ENCODE measurements around the gene ADAMTS15. TPM values are rescaled to one million over a fixed set of nuclear protein-coding genes. Genes with fewer than 3 reads are reported as not detected.

The ADAMTS15 gene
- total RNA-seq, 1 experiment from 2014 or later, result 0.70 TPM

DNA sequence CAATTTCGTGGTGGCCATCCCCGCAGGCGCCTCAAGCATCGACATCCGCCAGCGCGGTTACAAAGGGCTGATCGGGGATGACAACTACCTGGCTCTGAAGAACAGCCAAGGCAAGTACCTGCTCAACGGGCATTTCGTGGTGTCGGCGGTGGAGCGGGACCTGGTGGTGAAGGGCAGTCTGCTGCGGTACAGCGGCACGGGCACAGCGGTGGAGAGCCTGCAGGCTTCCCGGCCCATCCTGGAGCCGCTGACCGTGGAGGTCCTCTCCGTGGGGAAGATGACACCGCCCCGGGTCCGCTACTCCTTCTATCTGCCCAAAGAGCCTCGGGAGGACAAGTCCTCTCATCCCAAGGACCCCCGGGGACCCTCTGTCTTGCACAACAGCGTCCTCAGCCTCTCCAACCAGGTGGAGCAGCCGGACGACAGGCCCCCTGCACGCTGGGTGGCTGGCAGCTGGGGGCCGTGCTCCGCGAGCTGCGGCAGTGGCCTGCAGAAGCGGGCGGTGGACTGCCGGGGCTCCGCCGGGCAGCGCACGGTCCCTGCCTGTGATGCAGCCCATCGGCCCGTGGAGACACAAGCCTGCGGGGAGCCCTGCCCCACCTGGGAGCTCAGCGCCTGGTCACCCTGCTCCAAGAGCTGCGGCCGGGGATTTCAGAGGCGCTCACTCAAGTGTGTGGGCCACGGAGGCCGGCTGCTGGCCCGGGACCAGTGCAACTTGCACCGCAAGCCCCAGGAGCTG lies 24.8 kb downstream of the ADAMTS15 start:
- TF ChIP-seq, protein P1, sequence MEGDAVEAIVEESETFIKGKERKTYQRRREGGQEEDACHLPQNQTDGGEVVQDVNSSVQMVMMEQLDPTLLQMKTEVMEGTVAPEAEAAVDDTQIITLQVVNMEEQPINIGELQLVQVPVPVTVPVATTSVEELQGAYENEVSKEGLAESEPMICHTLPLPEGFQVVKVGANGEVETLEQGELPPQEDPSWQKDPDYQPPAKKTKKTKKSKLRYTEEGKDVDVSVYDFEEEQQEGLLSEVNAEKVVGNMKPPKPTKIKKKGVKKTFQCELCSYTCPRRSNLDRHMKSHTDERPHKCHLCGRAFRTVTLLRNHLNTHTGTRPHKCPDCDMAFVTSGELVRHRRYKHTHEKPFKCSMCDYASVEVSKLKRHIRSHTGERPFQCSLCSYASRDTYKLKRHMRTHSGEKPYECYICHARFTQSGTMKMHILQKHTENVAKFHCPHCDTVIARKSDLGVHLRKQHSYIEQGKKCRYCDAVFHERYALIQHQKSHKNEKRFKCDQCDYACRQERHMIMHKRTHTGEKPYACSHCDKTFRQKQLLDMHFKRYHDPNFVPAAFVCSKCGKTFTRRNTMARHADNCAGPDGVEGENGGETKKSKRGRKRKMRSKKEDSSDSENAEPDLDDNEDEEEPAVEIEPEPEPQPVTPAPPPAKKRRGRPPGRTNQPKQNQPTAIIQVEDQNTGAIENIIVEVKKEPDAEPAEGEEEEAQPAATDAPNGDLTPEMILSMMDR (IDR thresholded peaks at IDR 0.05; ENCODE audit: unreplicated experiment), result no peak
- BruUV-seq (replicated peaks), result no TSS peak
- ChIA-PET POLR2A (no interaction called here), CTCF (interaction anchor here (0.8 kb wide), 1 partner anchor 38 kb away, joined by 3 read pairs; no protein-coding TSS in a partner anchor)
- no peak overlapping the region for H3K27ac Mint-ChIP-seq (ENCODE audit: low read depth, unreplicated experiment)
- intact Hi-C loops (cut with micrococcal nuclease), result no loop called here
- H3K9me3 Mint-ChIP-seq (ENCODE audit: unreplicated experiment), result no peaks in the 10 kb centered on the region
- no peaks in the 10 kb centered on the region for H3K36me3 Mint-ChIP-seq (ENCODE audit: insufficient read depth, unreplicated experiment)
- no peaks in the 10 kb centered on the region for H3K4me1 Mint-ChIP-seq (ENCODE audit: insufficient read depth, unreplicated experiment)
- no peak overlapping the region for H3K4me3 Mint-ChIP-seq (ENCODE audit: unreplicated experiment)
- DNase-seq (ENCODE audit: unreplicated experiment), result no peak
- H3K27me3 Mint-ChIP-seq (ENCODE audit: insufficient read depth, unreplicated experiment), result no peaks in the 10 kb centered on the region

DNA sequence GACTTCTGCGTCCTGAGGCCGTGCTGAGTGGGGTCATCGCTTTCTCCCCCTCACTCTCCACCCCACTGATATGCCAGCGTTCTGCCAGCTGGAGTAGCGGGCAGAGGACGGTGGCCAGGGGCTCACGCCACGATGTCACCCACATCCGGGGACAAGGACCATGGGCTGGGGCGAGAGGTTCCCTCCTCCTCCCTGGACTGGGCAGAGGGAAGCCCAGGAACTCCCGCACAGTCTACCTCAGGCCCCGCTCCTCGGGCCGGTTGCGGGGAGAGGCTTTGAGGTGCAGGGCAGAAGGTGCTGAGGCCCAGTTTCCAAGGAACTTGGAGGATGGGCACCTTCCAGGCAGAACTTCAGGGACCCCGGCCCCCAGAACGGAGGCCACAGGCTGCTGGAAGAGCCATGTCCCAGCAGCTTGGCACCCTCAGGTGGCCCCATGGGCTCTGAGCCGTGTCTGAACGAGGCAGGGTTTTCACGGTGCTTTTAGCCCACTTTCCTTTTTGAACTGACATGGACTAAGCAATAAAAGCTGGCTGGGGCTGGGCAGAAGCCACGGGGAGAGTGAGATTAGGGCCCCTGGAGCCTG lies 25.4 kb downstream of the ADAMTS15 start:
- Mint-ChIP-seq H3K9me3 (ENCODE audit: unreplicated experiment) (no peaks in the 10 kb centered on the region), H3K27ac (ENCODE audit: low read depth, unreplicated experiment) (no peak overlapping the region), H3K4me3 (ENCODE audit: unreplicated experiment) (no peak overlapping the region), H3K27me3 (ENCODE audit: insufficient read depth, unreplicated experiment) (no peaks in the 10 kb centered on the region), H3K4me1 (ENCODE audit: insufficient read depth, unreplicated experiment) (no peaks in the 10 kb centered on the region), H3K36me3 (ENCODE audit: insufficient read depth, unreplicated experiment) (no peaks in the 10 kb centered on the region)
- TF ChIP-seq, protein P1 (IDR thresholded peaks at IDR 0.05; ENCODE audit: unreplicated experiment), result no peak
- DNase-seq (ENCODE audit: unreplicated experiment), result no peak
- ChIA-PET CTCF (interaction anchor here (0.6 to 0.8 kb wide), 2 partner anchors 17 to 39 kb away, joined by 3 to 4 read pairs; no protein-coding TSS in a partner anchor), POLR2A (no interaction called here)
- intact Hi-C loops (cut with micrococcal nuclease), result no loop called here
- BruUV-seq (replicated peaks), result no TSS peak

DNA sequence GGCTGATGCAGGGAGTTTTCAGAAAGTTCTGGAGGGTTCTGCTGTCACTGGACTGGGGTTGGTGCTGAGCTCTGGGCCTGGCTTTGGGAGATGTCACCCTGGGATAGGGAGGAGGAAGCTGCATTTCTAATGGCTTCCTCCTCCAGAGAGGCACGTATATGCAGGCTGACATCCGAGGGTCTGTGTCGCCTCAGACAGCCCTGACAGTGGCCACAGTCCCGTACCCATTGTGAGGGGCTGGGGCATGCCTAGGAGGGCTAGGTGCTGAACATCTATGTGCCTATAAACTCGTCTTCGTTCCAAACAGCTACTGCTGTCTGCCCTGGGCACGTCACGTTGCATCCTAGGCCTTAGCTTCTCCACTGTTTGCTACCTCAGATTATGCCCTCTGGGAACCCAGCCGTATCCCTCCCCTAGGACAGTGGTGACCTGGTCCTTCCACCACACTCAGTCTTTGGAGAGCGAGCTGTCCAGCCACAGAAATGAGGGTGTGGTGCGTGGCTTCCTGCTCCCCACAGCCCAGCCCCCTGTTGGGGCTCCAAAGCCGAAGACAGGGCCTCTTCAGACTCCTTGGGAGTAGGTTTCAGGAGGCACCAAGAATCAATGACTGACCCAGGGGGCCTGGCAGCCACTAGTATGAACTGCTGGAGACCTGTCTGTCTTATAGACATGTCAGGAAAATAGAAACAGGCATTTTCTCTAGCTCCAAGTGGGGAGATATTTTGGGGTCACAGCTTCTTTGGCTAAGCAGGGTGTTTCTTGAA lies 26.4 kb downstream of the ADAMTS15 start:
- Mint-ChIP-seq H3K9me3 (ENCODE audit: unreplicated experiment) (no peaks in the 10 kb centered on the region), H3K27me3 (ENCODE audit: insufficient read depth, unreplicated experiment) (no peaks in the 10 kb centered on the region), H3K4me1 (ENCODE audit: insufficient read depth, unreplicated experiment) (no peaks in the 10 kb centered on the region), H3K4me3 (ENCODE audit: unreplicated experiment) (no peak overlapping the region), H3K36me3 (ENCODE audit: insufficient read depth, unreplicated experiment) (no peaks in the 10 kb centered on the region), H3K27ac (ENCODE audit: low read depth, unreplicated experiment) (no peak overlapping the region)
- TF ChIP-seq, protein P1 (IDR thresholded peaks at IDR 0.05; ENCODE audit: unreplicated experiment), result no peak
- no TSS peak for BruUV-seq (replicated peaks)
- CTCF ChIA-PET, result interaction anchor here (0.6 to 1.3 kb wide), 2 partner anchors 18 to 40 kb away, joined by 4 to 5 read pairs; no protein-coding TSS in a partner anchor
- DNase-seq (ENCODE audit: unreplicated experiment), result no peak
- POLR2A ChIA-PET, result interaction anchor here (0.6 kb wide), 1 partner anchor 1947 kb away, joined by 3 read pairs; no protein-coding TSS in a partner anchor
- intact Hi-C loops (cut with micrococcal nuclease), result no loop called here
